OCI-M2 (cell line): Measurements from ENCODE around the gene KTI12.

Experiments
- DNase-seq: peaks from one replicate; lab custom pipeline; 2025; ENCODE audit not compliant: unreplicated experiment; lab: John Stamatoyannopoulos, UW

The KTI12 gene

GRCh38 chr1:51989582-51990477 is 43.8 kb downstream of the KTI12 start:
- DNase-seq: no peak

GRCh38 chr1:51988254-51988653 is 45.4 kb downstream of the KTI12 start:
- DNase-seq: no peak

DNA sequence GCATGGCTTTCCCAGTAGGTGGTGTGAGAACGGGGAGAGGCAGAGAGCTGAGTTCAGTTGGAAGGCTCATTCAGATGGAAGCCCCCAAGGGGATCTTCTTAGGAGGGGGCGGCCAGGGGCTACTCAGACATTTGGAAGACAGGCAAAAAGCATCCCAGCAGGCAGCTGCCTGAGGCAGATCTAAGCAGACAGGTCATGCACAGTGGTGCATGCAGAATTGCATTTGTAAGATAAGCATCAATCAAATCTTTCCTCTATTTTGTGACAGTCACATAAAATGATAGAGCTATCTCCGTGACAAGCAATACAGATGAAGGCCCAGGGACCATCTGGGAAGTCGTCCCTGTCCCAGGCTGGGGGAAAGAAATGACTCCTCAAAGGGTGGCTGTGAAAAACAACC is 46.9 kb downstream of the KTI12 start:
- DNase-seq: no peak

DNA sequence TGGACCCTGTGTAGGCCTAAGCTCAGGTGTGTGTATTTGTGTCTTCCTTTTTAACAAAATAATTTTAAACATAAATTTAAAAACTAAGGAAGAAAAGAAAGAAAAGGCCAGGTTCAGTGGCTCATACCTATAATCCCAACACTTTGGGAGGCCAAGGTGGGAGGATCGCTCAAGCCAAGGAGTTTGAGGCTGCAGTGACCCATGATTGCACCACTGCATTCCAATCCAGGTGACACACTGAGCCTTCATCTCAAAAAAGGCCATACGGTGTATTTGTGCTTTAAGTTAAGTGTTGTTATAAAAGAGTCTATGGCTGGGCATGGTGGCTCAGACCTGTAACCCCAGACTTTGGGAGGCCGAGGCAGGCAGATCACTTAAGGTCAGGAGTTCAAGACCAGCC is 51.4 kb downstream of the KTI12 start:
- no peak for DNase-seq
